ENCODE data around the gene FOXJ3.

Gene FOXJ3

GRCh38 chr1:42183210-42183956 is 151.7 kb downstream of the FOXJ3 start:
- no peak for DNase-seq

DNA sequence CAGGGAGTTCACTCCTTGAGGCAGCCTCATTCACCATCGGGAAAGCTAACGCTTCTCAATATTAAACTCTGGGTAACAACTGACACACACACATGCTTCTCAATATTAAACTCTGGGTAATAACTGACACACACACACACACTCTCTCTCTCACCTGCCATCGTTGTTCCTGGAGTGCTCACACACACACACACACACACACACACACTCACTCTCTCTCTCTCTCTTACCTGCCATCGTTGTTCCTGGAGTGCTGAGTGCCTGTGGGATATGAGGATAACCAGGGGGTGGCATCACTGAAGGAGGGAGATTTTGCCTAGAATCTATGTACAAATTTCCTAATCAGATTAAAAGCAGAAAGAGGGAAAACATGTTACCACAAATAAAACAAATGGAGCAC is 153.3 kb downstream of the FOXJ3 start:
- no peak for DNase-seq

DNA sequence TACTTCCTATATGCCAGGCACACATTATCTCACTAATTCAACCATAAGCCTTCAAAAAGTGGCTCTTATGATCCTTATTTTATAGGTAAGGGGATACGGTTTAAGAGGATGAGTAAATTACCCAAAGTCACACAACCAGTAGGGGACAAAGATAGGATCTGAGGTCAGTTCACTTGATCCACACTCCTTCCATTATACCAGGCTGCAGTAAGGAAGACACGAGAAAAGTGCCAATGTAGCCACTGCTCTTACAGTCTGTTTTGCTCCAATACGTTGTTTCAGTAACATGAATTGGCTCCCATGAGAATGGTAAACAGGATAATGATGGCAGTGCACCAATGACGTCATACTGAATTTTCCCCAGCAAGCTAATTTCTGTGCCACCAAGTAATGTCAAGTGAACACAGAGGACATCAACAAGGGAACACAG is 155.1 kb downstream of the FOXJ3 start:
- no peak for DNase-seq

DNA sequence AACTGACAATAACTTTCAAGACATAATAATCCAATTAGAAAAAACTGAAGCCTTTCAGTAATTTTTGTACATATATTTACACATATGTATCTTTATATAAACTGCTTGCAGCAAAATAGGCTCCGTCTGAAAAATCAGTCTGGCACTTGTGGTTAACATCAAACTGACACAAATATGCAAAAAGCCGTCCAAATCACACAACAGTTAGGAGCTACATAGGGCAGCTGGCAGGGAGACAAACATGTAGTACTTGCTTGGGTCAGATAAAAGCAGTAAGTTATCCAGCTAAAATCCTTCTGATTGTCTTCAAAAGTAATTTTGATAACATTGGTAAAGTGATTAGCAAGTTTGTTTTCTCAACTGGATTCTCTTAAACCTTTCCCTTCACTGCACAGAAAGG is 155.8 kb downstream of the FOXJ3 start:
- no peak for DNase-seq

DNA sequence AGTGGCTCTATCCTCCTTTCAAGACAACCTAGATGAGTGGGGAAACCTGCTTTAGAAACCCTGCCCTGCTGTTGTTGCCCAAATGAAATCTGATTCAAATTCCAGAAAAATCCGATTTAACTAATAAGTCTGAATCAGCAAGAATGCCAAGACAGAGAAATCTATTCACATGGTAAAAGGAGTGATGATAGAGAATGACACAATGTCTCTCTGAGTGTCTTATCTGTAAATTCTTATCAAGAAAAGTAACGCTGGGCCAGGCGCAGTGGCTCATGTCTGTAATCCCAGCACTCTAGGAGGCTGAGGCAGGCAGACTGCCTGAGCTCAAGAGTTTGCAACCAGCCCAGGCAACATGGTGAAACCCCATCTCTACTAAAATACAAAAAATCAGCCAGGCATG is 156.8 kb downstream of the FOXJ3 start:
- DNase-seq = no peak

DNA sequence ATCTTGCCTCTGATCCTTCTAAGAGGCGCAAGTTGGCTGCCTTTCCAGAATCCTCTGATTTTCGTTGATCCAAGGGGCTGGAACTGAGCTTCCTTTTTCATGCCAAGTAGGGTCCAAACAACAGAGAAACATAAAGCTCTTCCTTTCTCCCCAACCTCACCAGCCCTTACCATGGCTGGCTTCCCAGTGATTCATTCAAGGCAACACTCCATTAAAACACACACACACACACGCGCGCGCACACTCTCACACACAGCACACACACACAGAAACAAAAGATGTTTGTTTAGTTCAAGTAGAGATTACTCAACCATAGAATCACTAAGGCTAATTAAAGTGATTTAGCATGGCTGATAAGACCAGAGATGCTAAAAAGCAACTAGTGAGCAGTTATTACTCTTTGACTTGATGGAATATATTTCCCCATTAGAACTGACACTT is 157.5 kb downstream of the FOXJ3 start:
- peak; percentile 83 for DNase-seq

DNA sequence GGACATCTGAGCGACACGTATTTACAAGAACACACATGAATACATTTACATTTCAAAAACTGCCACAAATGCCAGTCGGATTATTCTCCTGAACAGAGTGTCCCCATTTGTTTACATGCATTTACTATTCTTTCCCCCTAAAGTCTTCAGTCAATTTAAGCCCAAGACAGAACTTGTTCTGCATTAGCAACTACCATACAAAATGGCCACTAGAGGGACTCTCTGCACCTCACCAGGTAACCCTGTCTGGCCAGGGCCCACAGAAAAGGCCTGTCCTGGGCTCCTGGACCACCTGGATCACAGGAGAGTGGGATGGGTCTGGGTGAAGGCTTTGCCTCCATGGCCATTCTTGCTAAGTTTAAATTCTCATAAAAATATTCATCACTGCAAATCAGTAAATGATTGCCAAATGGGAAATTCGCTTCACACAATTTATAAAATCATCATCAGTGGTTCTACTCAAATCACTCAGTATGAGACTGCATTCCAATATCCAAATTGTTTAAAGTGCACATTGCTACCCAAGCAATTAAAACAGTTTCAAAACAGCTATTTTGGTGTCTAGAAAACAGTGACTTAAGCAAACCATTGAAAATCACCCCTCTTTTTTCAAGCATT is 158.0 kb downstream of the FOXJ3 start:
- DNase-seq = peak; percentile 48

DNA sequence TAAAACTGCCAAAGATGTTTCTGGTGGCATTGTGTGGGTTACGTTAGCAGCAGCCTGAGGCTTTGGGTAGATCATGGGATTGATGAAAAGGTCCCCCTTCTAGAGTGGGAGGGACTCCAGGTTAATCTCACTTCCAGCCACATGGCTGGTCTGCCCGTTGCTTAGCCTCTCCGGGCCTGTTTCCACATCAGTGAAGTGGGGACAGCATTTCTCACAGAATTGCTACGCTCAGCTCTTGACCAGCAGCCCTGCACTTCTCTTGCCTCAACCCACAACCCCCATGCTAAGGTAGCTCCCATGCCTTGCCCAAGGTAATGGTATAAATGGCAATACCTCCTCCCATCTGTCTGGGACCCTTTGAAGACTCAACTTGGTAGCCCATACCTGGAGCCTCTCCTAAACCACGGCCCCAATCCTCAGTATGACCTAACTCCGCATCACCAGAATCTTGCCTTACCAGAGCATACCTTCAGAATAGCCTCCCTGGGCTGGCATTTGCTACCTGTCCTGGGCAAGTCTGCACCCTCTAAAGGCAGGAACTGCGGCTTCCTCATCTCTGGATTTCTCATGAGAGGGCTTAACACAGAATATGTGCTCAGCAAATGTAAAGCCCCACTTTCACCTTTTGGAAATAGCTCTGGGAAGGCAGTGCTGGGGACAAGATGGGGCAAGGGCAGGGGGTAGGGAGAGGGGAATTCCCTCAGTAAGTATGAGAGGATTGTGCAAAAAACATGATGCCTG is 159.6 kb downstream of the FOXJ3 start:
- DNase-seq = no peak

- no peak for DNase-seq
Observed at GRCh38 chr1:42173961-42174735, 160.9 kb downstream of the FOXJ3 start.

GRCh38 chr1:42173155-42173933 is 161.7 kb downstream of the FOXJ3 start:
- peak; percentile 63 for DNase-seq

DNA sequence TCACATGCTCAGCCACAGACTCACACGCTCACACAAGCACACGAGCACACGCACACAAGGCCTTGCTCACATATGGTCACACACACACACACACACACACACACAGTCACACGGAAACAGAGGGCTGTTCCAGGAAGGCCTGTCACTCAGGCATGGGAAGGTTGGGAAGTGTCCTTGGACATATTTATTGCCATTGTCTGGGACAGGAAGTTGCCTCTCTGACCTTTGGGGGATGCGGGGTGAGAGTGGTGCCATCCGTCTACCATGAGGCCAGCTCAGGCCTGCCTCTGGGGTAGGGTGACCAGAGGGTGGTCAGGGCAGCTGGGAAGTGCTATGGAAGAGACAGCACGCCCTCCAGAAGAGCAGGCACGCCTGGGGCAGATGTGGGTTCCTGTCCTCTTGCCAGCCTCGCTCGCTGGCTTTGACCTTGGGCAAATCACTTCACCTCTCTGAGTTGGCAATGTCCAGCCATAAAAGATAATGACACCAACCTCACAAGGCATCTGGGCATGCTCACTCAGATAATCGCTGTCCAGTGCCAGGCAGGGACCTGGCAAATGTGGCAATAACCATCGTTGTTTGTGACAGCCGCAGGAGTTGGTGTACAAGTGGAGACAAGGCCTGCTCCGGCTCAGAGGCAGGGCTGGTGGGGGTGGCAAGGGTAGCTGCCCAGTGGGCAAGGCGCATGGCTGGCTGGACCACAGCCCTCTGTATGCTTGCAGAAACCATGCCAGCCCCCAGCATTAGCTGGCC is 162.5 kb downstream of the FOXJ3 start:
- DNase-seq = no peak

- DNase-seq = no peak
Observed at GRCh38 chr1:42171679-42172266, 163.3 kb downstream of the FOXJ3 start.

DNA sequence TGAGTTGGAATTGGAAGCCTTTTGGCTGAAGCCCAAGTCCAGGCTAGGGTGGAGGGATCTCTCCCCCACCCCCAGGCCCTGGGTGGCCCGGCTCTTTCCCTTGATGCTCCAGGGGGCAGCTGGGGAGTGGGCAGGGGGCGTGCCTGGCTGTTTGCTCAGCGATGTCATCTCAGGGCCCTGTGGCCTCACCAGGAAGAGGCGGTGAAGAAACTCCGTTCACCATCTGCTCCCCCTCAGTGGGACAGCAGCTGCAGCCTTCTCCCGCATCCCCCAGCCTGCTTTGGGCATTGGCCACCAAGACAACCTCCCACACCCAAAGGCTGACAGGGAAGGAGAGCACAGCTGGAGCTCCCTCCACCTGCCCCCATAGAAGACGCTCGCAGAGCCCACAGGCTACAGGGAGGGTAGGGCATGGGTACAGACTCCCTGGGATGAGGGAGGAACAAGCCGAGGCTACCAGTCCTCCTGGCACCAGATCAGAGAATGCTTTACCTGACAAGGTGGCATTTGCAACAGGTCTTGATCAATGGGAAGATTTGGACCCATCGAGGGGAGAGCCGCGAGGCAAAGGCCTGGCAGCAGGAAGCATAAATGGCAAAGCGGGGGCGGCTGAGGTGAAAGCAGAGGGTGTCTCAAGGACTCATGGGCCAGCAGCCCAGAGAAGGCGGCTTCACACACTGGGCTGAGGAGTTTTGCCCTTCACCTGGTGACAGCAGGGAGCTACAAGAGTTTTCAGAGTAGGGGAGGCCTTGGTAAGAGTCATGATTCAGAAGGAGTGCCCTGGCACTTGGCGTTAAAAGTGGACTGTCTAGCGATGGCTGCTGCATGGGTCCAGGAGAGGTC is 164.0 kb downstream of the FOXJ3 start:
- DNase-seq = no peak

GRCh38 chr1:42168763-42169162 is 166.3 kb downstream of the FOXJ3 start:
- DNase-seq = no peak

DNA sequence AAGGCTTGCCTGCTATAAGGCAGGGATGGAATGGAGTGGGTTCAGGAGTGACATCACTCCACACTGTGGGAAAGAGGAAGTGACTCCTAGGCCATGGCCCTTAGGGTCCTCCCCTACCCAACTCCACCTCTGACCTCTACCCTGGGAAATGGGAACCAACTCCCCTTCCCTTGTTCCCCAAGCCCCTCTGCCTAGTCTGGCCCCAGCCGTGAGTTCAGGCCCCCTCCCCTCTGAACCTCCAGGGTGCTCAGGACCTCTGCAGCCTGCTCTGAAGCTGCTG is 166.7 kb downstream of the FOXJ3 start:
- no peak for DNase-seq

DNA sequence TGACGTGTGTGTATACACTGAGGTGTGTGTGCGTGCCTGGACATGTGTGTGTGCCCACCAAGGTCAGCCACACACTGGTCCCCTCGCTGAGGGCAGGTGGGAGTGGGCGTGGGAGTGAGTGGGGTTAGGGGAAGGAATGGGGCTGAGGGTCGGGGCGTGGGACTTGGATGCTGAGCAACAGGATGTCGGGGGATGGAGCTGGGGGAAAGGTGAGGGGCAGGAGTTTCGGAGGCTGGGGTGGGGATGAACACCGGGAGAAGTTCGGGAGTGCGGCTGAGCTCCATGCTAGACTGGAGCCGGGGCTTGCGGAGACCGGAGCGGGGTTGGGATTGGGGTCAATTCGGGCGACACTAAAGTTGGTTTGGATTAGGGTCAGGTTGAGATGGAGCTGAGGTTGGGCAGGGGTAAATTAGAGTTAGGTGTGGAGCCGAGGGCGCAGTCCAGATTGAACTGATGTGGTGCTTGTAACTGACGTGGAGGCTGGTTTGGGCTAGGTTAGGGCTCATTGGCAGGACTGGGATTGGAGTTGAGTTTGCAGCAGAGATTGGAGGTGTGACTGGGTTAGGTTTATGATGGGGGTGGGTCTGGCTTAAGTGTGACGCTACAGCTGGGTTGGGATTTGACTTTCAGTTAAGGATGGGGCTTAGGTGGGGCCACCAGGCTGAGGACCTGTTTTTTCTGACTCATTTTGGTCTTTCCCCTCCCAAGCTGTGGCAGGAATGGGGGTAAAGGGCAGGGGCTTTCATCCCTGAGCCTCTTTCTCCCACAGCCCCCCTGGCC is 167.2 kb downstream of the FOXJ3 start:
- no peak for DNase-seq

GRCh38 chr1:42165511-42166210 is 169.4 kb downstream of the FOXJ3 start:
- peak; percentile 95 for DNase-seq

- DNase-seq = no peak
Observed at GRCh38 chr1:42164551-42165420, 170.2 kb downstream of the FOXJ3 start, which contains the start of gene GUCA2A. Gene GUCA2A, minus strand, starts transcription at chr1:42164745. Its CDS starts 33 bp downstream, at chr1:42164712.

All from NCI-H1105 (cell line).